ENCODE results near the gene NRXN3.

NRXN3 gene

DNA sequence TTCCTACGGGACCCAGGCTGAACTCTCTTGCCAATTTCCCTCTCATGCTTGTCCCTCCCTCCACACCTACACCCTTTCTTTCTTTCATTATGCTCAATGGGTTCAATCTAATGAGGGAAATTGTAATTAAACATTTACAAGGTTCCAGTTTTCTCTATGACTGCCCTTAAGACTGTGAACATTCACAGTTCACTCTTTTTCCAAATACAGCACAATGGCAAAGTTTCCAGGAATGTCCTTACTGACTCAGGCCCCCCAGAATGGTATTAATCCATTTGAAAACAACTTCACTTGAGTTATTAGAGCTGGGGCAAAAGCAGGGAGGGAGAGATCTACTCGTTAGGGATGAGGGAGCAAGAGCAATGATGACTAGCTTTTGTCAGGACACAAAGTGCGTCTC lies 892.1 kb downstream of the NRXN3 start:
- no peak overlapping the region for H3K4me3 ChIP-seq (replicated peaks; ENCODE audit: low read depth, low read length)
- TF ChIP-seq, protein P1, sequence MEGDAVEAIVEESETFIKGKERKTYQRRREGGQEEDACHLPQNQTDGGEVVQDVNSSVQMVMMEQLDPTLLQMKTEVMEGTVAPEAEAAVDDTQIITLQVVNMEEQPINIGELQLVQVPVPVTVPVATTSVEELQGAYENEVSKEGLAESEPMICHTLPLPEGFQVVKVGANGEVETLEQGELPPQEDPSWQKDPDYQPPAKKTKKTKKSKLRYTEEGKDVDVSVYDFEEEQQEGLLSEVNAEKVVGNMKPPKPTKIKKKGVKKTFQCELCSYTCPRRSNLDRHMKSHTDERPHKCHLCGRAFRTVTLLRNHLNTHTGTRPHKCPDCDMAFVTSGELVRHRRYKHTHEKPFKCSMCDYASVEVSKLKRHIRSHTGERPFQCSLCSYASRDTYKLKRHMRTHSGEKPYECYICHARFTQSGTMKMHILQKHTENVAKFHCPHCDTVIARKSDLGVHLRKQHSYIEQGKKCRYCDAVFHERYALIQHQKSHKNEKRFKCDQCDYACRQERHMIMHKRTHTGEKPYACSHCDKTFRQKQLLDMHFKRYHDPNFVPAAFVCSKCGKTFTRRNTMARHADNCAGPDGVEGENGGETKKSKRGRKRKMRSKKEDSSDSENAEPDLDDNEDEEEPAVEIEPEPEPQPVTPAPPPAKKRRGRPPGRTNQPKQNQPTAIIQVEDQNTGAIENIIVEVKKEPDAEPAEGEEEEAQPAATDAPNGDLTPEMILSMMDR (IDR thresholded peaks at IDR 0.05; ENCODE audit: low read depth, low read length, missing control alignments) = no peak
- DNase-seq (ENCODE audit: extremely low read depth, low read depth) = no peak

DNA sequence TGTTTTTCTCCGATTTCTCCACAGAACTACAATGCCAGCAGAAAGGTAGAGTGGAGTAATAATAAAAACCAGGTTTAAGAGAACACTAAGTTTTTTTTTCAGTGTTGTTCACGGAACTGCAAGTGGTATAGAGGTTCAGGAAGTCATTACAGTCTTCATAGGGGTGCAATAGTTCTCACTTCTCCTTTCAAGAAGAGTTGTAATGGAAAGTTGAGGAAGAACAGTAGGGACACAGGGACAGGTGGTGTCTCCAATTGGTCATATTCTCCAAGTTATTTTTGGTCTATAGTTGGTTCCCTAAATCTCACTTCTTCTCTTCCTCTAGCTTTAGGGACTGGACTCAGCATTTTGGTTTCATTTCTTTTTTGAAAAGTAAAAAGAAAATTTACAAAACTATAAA lies 894.0 kb downstream of the NRXN3 start:
- no peak for DNase-seq (ENCODE audit: extremely low read depth, low read depth)
- TF ChIP-seq, protein P1 (IDR thresholded peaks at IDR 0.05; ENCODE audit: low read depth, low read length, missing control alignments) = no peak
- no peak overlapping the region for H3K4me3 ChIP-seq (replicated peaks; ENCODE audit: low read depth, low read length)

DNA sequence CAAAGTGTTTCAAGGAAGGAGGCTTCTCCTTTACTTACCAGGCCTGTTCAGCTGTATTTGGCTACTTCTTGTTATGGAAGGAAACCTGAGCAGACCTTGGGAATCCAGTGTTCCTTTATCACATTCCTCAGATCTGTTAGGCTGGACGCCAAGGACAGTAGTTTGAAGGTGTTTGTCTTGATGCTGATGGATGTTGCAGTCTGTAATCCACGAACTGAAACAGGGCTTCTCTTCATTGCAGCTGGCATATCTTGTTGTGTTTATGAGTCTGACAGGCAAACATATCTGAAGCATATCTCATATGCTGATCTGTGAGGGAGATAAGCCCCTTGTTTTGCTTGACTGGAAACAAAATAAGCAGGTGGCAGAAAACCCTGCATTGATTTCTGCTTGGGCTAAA lies 904.3 kb downstream of the NRXN3 start:
- TF ChIP-seq, protein P1 (IDR thresholded peaks at IDR 0.05; ENCODE audit: low read depth, low read length, missing control alignments) = no peak
- no peak for DNase-seq (ENCODE audit: extremely low read depth, low read depth)
- H3K4me3 ChIP-seq (replicated peaks; ENCODE audit: low read depth, low read length) = no peak overlapping the region

DNA sequence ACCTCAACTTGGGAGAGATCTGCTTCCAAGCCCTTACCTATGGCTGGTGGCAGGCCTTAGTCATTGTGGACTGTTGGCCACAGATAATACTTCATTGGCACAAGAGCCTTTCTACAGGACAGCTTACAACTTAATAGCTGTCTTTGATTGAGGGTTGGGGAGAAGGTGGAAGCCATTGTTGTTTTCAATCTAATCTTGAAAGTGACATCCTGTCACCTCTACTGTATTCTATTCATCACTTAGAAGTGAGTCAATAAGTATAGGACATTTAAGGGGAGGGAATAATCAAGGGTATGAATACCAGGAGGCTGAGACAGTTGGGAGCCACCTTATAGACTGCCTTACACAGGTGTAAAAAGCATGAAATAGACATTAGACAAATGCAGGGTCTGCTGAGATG lies 906.3 kb downstream of the NRXN3 start:
- TF ChIP-seq, protein P1 (IDR thresholded peaks at IDR 0.05; ENCODE audit: low read depth, low read length, missing control alignments) = no peak
- no peak overlapping the region for H3K4me3 ChIP-seq (replicated peaks; ENCODE audit: low read depth, low read length)
- no peak for DNase-seq (ENCODE audit: extremely low read depth, low read depth)

DNA sequence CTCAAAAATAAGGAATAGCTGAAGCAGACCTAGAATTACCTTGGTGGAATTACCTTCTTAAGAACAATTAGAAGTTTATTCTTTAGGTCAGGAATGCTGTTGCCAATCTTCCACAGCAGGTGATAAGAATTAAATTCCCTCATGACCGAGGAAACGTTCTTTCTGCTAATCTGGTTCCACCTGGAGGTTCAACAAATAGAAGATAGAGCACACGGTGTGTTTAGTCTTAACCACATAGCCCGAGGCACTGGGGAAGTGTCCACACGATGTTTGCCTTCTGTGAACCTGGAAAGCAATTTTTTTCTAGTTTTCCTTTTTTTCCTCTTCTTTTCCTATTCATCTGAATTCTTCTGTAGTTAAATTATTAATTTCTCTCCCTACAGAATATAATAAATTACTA lies 906.9 kb downstream of the NRXN3 start:
- TF ChIP-seq, protein P1 (IDR thresholded peaks at IDR 0.05; ENCODE audit: low read depth, low read length, missing control alignments) = no peak
- no peak overlapping the region for H3K4me3 ChIP-seq (replicated peaks; ENCODE audit: low read depth, low read length)
- DNase-seq (ENCODE audit: extremely low read depth, low read depth) = no peak

DNA sequence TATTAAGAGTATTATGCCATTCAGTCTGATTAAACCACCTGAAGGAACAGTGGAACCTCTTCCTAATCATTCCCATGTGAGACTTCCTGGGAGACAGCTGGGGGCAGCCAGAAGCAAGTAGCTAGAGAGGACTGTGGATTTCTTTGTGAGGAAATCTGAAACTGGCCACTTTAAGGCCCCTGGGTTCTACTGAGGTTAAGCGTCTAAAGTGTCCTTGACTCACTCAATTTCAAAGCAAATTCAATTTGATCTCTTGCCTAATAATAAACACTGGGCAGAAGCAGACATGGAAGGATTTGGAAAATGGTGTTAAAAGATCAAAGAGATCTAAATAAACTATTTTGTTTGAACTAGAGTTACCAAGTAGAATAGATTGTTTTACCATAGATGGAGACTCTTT lies 909.9 kb downstream of the NRXN3 start:
- TF ChIP-seq, protein P1 (IDR thresholded peaks at IDR 0.05; ENCODE audit: low read depth, low read length, missing control alignments) = no peak
- no peak overlapping the region for H3K4me3 ChIP-seq (replicated peaks; ENCODE audit: low read depth, low read length)
- no peak for DNase-seq (ENCODE audit: extremely low read depth, low read depth)

DNA sequence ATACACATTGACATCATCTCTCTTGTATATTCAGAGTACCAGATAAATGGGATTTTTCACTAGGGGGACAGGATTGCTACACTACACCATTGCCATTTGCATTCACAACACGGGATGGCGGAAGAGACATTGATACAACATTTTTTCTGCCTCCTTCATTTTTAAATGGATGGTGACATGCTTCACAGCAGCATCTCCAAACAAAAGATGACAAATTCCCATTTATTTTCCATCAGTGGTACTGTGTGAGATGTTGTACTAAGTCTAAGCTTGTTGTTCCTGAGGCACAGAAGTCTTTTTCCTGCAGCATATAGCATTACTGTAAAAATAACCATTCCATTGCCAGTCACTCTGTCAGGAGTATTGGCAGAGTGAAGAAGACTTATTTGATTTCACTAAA lies 912.7 kb downstream of the NRXN3 start:
- no peak overlapping the region for H3K4me3 ChIP-seq (replicated peaks; ENCODE audit: low read depth, low read length)
- TF ChIP-seq, protein P1 (IDR thresholded peaks at IDR 0.05; ENCODE audit: low read depth, low read length, missing control alignments) = no peak
- DNase-seq (ENCODE audit: extremely low read depth, low read depth) = no peak

All from HFF-Myc (cell line).